HEK293T (cell line): ENCODE results near the gene ZNF69.

Experiments
- ARNT ChIP-seq: fragments of 450-650 bp; IDR thresholded peaks from 2 replicates; pipeline ENCODE4 v1.6.1; 2017; ENCODE audit warnings: mild to moderate bottlenecking
- BHLHE40 ChIP-seq: fragments of 450-650 bp; IDR thresholded peaks from 2 replicates; pipeline ENCODE4 v1.6.1; 2016; ENCODE audit warnings: mild to moderate bottlenecking, moderate library complexity, borderline replicate concordance
- ELF4 ChIP-seq: fragments of 450-650 bp; IDR thresholded peaks from 2 replicates; pipeline ENCODE4 v1.6.1; 2017; ENCODE audit warnings: antibody characterized with exemption
- FOXA1 ChIP-seq: fragments of 450-650 bp; IDR thresholded peaks from 2 replicates; pipeline ENCODE4 v1.6.1; 2016; ENCODE audit warnings: mild to moderate bottlenecking
- FOXK2 ChIP-seq: fragments of 450-650 bp; IDR thresholded peaks from 2 replicates; pipeline ENCODE4 v1.6.1; 2016; ENCODE audit warnings: mild to moderate bottlenecking
- FOXM1 ChIP-seq: fragments of 450-650 bp; IDR thresholded peaks from 2 replicates; pipeline ENCODE4 v1.6.1; 2017; ENCODE audit warnings: mild to moderate bottlenecking, borderline replicate concordance
- HDGF ChIP-seq: fragments of 450-650 bp; IDR thresholded peaks from 2 replicates; pipeline ENCODE4 v1.6.1; 2017; ENCODE audit warnings: antibody characterized with exemption, borderline replicate concordance
- L3MBTL2 ChIP-seq: fragments of 450-650 bp; conservative IDR thresholded peaks from 2 replicates; pipeline ENCODE4 v1.6.1; 2016; ENCODE audit warnings: mild to moderate bottlenecking
- LEF1 ChIP-seq: fragments of 450-650 bp; IDR thresholded peaks from 2 replicates; pipeline ENCODE4 v1.6.1; 2017; ENCODE audit warnings: mild to moderate bottlenecking, borderline replicate concordance
- NFRKB ChIP-seq: fragments of 450-650 bp; IDR thresholded peaks from 2 replicates; pipeline ENCODE4 v1.6.1; 2016; ENCODE audit warnings: mild to moderate bottlenecking, moderate library complexity
- SP1 ChIP-seq: fragments of 450-650 bp; IDR thresholded peaks from 2 replicates; pipeline ENCODE4 v1.6.1; 2017
- SUZ12 ChIP-seq: fragments of 450-650 bp; IDR thresholded peaks from 2 replicates; pipeline ENCODE4 v1.6.1; 2016; ENCODE audit warnings: mild to moderate bottlenecking
- TF ChIP-seq, protein P1 (sequence below): fragments of 450-650 bp; IDR thresholded peaks from 2 replicates; pipeline ENCODE4 v1.6.1; 2016

DNA sequence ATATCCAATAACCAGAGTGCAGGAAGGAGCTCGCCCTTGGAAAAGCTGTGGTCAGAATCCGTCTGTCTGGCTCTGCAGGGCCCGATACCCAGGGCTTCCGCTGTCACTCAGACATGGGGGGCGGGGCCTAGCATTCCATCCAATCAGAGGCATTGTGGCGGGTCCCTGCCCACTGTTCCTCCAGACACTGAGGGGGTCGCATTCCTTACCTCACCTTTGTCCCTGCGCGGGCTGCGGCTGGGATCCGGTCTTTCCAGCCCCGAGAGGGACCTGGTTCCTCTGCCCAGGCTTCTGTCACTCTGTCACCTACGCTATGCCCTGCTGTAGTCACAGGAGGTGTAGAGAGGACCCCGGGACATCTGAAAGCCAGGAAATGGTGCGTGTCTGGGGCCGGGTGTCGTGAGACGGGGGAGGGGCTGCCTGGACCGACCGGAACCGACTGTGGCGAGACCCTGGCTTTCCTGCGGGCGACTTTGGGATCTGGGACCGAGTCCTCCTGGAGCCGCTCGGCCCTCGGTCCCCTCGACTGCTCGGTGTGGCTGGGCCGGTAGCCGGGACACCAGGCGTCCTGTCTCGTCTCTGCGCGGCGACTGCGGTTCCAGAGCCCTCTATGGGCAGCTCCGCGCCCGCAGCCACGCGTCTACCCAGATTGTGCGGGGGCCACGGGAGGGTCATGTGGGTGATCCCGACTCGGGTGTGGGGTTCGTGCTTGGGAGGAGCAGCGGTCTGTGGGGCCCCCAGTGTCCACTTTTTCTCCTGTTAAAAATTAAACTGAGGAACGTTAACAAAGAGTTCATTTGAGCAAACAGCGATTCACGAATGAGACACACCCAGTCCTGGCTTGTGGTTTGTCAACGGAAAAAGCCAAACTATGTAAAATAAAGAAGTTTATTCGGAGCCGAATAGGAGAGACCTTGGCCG is at the start of gene ZNF69:
- TF ChIP-seq, protein P1, sequence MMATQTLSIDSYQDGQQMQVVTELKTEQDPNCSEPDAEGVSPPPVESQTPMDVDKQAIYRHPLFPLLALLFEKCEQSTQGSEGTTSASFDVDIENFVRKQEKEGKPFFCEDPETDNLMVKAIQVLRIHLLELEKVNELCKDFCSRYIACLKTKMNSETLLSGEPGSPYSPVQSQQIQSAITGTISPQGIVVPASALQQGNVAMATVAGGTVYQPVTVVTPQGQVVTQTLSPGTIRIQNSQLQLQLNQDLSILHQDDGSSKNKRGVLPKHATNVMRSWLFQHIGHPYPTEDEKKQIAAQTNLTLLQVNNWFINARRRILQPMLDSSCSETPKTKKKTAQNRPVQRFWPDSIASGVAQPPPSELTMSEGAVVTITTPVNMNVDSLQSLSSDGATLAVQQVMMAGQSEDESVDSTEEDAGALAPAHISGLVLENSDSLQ: no peak
- TF ChIP-seq SP1 (no peak), ELF4 (no peak), L3MBTL2 (no peak), SUZ12 (no peak), ARNT (no peak), FOXA1 (no peak), HDGF (no peak), BHLHE40 (no peak), FOXM1 (no peak), NFRKB (no peak), FOXK2 (no peak), LEF1 (no peak)
